Measurements from ENCODE around the gene TNFSF12.

TNFSF12 gene, protein sequence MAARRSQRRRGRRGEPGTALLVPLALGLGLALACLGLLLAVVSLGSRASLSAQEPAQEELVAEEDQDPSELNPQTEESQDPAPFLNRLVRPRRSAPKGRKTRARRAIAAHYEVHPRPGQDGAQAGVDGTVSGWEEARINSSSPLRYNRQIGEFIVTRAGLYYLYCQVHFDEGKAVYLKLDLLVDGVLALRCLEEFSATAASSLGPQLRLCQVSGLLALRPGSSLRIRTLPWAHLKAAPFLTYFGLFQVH

GRCh38 chr17:7548585-7549400, at the start of gene TNFSF12:
Gene TNFSF12, plus strand, starts transcription at chr17:7549058. Its CDS starts 96 bp downstream, at chr17:7549154.
- DNase-seq, result peak; percentile 60 to 66

GRCh38 chr17:7499161-7499560, 49.7 kb upstream of the TNFSF12 start:
- DNase-seq, result no peak

- DNase-seq, result no peak
Observed at GRCh38 chr17:7501729-7502128, 47.1 kb upstream of the TNFSF12 start.

DNA sequence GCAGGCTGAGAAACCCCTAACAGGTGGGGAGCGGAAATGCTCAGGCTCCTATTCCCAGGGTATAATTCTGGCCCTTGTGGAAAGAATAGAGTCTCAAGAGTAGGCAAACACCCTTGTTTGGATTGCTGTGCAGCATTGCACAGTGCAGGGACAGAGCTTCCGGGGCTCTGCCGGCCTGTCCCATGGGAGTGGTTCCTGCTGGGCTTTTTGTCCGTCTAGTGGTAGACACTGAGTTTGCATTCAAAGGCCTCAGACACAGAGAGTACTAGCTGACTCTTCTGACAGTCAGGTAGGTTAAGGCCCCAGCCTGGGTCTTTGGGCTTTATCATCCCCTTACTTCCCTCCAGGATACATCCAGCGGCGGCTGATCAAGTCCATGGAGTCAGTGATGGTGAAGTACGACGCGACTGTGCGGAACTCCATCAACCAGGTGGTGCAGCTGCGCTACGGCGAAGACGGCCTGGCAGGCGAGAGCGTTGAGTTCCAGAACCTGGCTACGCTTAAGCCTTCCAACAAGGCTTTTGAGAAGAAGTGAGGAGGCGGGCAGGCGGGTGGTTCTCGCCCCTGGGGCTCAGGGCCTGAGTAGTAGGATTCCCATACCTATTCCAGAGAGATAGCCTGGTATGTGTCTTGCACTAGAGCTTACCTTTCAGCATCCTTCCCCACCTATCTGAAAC, 46.5 kb upstream of the TNFSF12 start:
- DNase-seq, result no peak

- DNase-seq, result no peak
Observed at GRCh38 chr17:7502987-7503386, 45.9 kb upstream of the TNFSF12 start.

DNA sequence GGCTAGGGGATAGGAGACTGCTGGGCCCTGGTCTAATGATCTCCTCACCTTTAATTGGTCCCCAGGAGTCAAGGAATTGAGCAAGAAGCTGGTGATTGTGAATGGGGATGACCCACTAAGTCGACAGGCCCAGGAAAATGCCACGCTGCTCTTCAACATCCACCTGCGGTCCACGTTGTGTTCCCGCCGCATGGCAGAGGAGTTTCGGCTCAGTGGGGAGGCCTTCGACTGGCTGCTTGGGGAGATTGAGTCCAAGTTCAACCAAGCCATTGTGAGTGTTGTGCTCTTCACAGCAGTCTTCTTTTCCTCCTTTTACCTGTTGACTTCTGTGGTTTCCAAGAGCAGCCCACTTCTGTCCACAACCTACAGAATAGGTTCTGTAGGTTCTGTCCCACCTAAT, 45.3 kb upstream of the TNFSF12 start:
- no peak for DNase-seq

GRCh38 chr17:7508145-7508544, 40.7 kb upstream of the TNFSF12 start:
- no peak for DNase-seq

DNA sequence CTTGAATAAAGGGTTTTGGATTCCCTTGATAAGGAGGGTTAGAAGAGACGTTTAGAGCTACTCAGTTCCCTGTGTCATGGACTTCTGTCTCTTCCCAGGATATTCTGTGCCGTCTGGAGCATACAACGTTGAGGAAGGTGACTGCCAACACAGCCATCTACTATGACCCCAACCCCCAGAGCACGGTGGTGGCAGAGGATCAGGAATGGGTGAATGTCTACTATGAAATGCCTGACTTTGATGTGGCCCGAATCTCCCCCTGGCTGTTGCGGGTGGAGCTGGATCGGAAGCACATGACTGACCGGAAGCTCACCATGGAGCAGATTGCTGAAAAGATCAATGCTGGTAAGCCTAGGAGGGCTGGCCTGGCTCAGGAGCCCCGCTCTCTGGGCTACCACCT, 40.0 kb upstream of the TNFSF12 start:
- DNase-seq, result no peak

- no peak for DNase-seq
Observed at GRCh38 chr17:7509937-7510336, 38.9 kb upstream of the TNFSF12 start.

- no peak for DNase-seq
Observed at GRCh38 chr17:7511108-7511507, 37.8 kb upstream of the TNFSF12 start.

DNA sequence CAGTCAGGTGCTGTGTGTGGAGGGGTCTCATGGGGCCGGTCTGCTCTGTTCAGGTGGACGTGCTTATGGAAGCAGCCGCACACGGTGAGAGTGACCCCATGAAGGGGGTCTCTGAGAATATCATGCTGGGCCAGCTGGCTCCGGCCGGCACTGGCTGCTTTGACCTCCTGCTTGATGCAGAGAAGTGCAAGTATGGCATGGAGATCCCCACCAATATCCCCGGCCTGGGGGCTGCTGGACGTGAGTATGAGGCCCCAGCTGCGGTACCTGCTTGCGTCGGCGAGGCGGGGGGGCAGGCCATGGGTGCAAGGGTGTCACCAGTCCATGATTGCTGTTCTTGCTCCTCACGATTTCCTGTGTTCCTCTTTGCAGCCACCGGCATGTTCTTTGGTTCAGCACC, 36.8 kb upstream of the TNFSF12 start:
- no peak for DNase-seq

- DNase-seq, result no peak
Observed at GRCh38 chr17:7512824-7513540, 35.9 kb upstream of the TNFSF12 start.

GRCh38 chr17:7513850-7514419, 34.9 kb upstream of the TNFSF12 start:
- no peak for DNase-seq

- no peak for DNase-seq
Observed at GRCh38 chr17:7515911-7516610, 32.8 kb upstream of the TNFSF12 start.

GRCh38 chr17:7523033-7523432, 25.8 kb upstream of the TNFSF12 start:
- peak; percentile 53 to 60 for DNase-seq

DNA sequence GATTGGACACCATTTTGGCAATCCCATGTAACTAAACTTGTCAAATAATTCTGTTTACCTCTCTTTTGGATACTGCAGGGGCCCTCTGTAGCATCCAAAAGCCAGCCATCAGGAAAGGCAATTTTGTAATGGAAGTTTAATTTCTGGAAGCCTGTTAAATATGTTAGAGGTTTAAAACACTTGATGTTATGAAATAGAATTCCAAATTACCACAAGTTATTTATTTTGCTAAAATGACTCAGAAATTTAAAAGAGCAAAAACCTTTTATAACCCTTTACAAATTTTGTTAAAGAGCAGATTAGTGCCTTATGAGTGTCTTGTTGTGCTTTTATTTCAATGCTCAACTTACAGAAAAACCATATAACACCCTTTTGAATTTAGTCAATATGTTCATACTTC, 20.0 kb upstream of the TNFSF12 start:
- DNase-seq, result no peak

DNA sequence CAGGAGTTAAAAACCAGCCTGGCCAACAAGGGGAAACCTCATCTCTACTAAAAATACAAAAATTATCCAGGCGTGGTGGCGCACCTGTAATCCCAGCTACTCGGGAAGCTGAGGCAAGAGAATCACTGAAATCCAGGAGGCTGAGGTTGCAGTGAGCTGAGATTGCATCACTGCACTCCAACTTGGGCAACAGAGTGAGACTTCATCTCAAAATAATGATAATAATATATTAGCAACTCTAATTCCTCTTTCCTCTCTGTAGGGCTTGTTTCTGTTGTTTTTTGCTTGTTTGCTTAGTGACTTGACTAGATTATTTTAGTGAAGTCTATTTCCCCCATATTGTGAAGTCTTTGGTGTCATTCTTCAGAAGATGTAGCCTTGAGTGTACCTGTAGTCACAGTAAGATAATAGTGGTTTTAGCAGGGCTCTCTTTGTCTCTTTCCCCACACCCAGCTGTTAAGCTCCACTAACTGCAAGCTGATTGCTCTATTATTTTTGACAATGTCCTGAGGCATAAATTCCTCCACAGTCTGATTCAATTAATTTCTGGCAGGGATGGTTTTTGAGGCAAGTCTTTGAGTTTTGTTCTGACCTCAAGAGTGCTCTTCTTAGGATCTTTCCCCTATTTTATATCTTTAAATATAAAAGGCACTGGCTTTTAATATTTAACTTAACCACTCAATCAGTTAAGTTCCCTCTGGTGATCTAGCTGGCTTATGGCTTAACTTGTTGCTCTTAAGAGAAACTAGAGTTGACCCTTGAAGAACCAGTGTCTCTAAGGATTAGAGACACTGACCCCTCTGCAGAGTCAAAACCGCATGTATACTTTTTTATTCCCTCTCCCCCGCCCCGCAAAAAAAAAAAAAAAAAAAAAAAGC, 18.6 kb upstream of the TNFSF12 start:
- no peak for DNase-seq

GRCh38 chr17:7538050-7538449, 10.8 kb upstream of the TNFSF12 start:
- no peak for DNase-seq

DNA sequence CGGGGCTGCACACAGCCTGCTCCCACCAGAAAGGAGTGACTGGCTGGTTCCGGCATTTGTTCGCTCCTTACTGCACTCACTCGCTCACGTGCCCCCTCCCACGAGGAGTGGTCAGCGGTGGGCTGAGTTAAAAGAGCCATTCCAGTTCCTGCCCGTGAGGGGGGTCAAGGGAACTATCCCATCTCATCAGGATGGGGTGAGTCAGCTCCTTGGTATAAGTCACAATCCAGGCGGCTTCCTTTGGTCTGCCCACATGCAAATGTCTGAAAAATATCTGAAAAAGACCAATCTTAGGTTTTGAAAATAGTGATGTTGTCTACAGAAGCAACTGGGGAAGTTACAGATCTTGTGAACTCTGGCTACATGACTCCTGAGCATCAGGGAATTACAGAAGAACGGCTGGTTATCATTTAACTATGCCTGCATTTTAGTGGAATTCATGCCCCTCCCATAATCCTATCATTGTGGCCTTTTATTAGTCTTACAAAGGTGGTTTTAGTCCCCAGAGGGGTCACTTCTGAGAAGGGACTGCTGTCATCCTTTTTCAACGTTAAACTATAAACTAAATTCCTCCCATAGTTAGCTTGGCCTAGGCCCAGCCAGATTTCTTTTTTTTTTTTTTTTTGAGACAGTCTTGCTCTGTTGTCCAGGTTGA, 9.8 kb upstream of the TNFSF12 start:
- DNase-seq, result no peak

- no peak for DNase-seq
Observed at GRCh38 chr17:7541074-7541621, 7.7 kb upstream of the TNFSF12 start.

All from stimulated activated CD4-positive, alpha-beta T cell treated with anti-CD3 and anti-CD28 coated beads, Interleukin-2, amount 100 ng/mL, for 24 hours (primary cell).